GM18498 (cell line): ENCODE measurements around the gene TMEM266.

Experiments
- ATAC-seq: cut with Tn5 transposase; IDR thresholded peaks from one replicate; pipeline ENCODE4 v1.9.1; 2021; ENCODE audit warnings: mild to moderate bottlenecking, moderate library complexity; ENCODE audit not compliant: unreplicated experiment

The TMEM266 gene

DNA sequence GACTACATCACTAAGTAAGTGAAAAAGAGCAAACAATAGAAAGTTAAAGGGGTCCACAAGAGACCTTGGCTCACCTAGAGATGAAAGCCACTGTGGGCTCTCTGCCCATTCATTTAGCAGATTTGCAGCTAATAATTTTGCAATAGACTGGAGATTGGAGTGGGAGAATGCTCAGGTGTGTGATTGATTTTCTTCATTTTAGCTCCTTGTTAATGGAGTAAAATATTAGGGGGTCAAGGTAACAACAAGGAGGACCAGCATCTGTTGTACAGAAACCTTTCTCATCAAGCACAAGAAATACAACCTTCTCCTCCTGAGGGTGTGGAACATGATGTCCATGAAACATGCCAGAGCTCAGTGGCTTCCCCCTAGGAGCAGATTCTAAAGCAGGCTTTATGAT is 63.2 kb downstream of the TMEM266 start:
- no peak for ATAC-seq

DNA sequence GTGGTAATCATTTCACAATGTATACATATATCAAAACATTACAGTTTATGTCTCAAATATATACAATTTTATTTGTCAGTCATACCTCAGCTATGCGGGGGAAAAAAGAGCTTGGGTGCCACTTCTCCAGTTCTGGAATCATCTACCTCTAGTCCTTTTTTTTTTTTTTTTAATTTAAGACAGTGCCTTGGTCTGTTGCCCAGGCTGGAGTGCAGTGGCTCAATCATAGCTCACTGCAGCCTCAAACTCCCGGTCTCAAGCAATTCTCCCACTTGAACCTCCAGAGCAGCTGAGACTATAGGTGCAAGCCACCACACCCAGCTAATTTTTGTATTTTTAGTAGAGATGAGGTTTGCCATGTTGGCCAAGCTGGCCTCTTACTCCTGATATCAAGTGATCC is 67.4 kb downstream of the TMEM266 start:
- no peak for ATAC-seq

DNA sequence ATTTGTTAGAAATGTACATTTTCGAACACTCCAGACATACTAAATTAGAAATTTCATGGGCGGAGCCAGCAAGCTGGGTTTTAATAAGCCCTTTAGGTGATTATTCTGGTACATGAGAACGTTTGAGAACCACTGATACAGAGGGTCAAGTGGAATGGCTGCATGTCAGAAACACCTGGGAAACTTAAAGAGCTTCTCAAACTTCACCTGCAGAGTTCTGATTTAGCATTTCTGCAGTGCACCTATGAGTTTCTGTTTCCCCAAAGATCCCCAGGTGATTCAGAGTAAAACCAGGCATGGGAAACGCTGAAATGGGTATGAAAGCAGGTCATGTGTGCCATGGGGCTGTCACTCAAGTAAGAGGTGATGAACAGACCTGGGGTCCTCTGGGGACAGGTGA is 68.1 kb downstream of the TMEM266 start:
- ATAC-seq: no peak

DNA sequence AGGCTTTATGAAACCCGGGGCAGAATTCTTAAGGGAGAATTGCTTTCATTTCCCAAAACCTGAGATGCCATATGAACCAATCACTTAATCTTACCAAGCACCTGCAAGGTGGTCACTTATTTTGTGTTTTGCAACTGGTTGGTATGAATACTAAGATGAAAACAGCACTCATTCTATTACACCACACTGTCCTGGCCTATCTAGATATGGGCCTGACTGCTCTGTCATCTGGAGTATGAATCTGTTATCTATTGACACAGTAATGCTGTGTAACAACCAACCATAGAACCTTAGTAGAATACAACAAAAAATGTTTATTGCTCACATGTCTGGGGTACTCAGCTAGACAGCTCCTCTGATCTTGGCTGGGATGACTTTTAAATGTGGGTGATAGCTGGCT is 74.8 kb downstream of the TMEM266 start:
- ATAC-seq: no peak

DNA sequence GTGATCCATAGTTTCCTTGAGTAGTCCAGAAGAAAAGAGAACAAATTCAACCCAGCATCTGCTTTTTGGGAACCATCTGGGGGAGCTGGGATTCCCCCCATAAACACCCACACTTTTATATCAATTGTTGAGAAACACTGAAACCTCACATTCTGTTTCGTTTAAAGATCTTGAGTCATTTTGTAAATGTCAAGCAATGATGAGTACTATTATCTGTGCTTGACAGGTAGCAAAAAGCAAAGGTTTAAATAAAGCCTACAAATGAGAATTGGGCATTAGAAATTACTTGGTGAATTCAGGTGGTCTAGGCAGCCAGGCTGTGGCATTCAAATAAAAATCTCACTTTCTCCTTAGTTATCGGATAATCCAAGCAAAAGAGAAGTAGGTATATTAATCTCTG is 75.7 kb downstream of the TMEM266 start:
- ATAC-seq: no peak

DNA sequence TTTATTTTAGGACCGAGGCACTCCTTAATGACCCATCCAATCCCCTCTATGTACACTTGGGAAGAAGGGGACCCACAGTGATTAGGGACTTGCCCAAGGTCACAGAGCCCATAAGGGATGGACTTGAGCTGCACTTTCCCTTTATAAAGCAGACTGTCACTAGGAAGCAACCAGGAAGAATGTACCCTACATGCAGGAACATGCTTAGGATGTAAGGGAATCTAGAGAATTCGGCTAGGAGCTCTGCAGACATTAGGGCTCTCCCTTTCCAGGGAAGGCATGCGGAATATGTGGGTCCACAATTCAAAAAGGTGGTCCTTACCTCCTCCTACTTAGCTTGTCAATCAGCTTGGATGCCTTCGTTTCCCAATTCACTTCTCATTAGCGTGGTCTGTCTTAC is 78.7 kb downstream of the TMEM266 start:
- no peak for ATAC-seq

DNA sequence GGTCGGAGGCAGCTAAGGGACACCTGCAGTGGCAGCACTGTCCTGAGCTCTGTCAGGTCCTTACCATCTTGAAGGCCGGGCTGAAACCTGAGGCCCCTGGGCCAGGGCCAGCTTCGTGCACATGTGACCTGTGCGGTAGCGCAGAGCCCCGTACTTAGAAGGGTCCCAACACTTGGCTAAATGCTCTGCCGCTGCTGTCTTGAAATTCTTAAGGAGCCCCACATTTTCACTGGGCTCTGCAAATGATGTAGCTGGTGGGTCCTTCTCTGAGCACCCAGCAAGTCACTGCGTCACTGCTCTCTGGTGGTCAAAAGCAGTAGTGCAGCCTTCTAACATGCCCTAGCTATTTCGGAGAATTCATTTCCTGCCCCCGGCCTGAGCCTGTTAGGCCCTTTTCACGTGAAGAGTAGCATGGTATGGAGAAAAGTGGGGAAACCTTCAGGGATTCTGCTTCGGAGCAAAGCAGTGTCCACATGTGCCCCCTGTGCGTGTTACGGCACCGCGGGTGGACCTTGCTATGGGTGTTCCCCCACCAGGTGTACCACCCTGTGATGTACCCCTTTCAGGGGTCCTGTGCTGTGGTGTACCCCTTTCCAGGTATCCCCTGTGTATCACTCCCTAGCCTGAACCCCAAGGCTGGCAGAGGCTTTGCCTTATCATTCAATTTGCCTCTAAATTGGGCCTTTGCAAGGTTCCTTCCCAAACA is 79.7 kb downstream of the TMEM266 start:
- peak; percentile 69 for ATAC-seq

DNA sequence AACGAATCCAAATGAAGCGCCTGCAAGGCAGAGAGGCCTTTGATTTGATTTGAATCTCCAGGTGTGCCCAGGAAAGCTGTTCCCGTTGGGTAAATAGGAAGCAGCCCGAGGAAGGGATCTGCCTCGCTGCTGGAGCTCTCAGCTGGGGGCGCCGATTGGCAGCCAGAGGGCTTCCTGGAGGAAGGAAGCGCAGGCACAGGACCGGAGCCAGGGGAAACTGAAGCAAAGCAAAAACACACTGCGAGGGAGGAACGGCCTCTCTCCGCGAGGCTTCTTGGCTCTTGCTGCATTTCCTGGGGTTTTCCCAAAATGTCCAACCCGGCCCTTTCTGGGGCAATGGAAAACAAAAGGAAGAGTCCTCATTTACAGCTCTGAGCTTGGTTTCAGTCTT is 80.3 kb downstream of the TMEM266 start:
- ATAC-seq: no peak

DNA sequence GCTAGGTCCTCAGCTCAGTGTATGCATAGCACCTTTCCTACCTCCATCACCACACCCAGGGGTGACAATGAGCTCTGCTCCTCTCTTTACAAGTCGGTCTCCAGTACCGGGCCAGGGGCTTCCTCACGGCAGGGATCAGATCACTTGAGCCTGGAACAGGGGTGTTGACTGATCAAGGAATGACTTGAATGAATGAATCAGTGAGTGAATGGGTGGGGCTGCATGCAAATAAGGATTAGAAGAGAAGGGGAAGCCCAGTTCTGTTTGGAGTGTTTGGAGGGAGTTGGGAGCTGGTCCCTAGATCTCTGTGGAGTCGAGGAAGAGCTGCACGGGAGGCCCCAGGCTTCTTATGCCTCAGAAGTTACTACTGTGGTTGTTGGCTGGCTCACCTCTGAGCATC is 87.0 kb downstream of the TMEM266 start:
- no peak for ATAC-seq

DNA sequence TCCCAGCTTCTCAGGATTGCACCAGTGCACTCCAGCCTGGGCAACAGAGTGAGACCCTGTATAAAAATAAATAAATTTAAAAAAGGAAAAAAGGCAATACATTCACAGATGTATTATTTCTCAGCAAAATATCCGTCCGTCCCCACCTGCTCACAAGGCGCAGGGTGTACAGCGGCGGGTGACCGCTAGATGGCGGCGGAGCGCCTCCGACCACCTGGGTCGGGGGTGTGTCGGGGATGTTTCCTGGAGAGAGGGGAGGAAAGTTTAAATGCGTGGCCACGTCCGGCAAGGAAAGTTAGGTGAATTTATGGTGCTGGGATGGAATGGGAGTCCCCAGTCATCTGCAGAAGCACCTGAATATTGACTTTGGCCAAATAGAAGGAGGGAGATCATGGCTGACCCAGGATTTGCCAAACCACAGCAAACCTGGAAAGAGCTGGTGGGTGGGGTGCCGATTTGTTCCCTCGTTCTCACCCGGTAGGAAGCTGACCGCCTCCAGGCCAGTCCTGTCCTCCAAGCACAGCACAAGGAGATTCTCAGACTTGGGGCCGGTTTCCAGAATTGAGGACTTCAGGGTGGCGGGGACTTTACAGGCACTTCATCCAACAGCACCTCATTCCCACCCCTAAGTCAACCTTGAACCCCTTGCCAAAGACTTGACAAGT is 88.3 kb downstream of the TMEM266 start:
- ATAC-seq: no peak

DNA sequence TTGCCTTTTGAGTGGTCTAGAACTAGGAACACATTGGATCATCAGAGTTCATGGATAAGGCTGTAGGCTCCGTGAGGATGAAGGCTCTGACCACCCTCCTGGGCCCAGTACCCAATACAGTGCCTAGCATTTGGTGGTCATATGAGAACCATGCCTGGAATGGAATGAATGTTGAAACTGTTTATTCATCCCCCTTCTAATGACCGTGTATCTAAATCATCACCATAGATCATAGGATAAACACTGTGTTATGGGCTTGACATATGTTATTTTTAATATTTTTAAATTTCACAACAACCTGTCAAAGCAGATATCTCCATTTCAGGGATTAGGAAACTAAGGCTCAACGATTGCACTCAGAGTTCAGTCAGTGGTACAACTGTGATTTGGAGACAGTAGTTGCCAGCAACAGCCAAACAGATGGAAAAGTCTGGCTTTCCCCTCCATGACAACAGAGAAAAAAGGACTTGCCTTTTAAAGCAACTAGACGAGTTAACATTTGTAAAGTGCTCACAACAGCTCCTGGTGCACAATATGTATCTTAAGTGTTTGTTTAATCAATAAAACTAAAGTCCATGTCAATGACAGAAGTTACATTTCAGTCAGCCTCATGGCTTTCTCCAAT is 89.6 kb downstream of the TMEM266 start:
- ATAC-seq: no peak

DNA sequence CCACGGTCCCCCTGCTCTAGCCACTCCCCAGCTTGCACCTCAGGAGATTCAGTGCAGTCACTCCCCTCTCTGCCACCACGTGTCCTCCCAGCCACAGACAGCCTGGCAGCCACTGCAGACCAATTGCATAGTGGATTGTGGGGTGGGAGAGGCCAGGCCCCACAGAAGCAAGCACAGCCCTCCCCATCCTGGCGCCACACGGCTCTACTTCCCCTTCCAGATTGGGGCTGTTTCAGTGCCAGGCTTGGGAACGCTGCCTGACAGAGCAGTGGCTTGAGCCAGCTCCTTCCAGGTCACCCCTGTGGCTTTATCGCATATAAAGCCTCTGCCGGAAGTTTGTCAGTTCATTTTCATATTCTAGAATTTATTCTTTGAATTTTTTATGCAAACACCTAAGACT is 90.7 kb downstream of the TMEM266 start:
- peak; percentile 23 for ATAC-seq

DNA sequence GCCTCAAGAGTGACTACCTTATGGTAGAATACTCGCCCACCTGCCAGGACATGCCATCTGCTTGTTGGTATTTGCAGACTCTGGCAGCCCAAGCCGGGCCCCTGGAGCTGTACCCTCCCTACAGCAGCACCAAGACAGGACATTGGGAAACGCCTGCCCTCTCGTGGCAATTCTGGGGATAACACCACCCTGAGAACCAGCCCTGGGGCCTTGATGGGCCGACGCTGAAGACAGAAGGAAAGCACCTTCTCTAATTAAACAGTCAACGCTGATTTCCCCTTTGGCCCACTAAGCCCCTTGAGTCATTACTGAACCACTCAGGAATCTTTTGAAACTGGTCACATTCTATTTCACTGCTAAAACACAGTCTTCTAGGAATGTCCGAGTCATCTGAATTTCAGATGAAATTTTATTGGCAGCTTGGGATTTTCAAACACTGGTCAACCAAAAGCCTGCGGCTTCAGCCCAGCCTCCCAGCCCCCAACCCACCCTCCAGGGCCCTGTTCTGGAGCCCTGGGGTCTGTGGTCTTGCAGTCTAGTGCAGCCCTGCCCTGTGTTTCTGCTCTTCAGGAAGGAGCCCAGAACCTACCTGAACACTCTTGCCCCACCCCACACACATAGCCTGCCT is 91.3 kb downstream of the TMEM266 start:
- peak; percentile 87 for ATAC-seq

DNA sequence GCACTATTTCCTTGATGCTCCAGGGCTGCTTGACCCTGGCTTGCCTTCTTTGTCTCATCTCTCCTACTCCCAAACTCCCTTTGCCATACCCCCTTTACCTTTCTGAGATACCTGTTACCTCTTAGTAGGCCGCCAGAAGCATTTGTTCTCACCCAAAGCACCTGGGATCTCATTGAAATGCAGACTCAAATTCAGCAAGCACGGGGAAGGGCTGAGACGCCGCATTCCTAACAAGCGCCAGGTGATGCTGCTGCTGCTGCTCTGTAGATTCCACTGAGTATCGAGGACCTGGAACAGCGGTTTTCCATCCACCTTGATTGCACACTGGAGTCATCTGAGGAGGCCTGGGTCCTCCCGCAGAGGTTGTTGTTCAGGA is 91.8 kb downstream of the TMEM266 start:
- no peak for ATAC-seq

DNA sequence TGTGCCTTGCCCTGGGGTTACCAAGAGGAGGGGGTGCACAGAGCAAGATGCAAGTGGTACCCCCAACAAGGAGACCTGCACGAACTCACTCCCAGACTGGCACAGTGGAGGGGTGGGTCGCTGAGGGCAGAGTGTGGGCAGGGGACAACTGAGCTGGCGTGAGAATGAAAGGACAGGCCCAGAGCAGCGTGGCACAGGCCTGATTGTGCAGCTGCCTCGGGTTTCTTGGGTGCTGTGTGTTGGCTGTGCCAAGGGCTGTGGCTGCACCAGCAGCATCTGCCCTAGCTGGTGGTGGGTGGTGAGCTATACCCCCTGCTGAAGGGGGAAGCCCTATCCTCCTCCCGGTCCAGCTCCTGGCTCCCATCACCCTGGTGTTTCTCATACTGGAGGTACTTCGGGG is 92.4 kb downstream of the TMEM266 start:
- ATAC-seq: no peak

DNA sequence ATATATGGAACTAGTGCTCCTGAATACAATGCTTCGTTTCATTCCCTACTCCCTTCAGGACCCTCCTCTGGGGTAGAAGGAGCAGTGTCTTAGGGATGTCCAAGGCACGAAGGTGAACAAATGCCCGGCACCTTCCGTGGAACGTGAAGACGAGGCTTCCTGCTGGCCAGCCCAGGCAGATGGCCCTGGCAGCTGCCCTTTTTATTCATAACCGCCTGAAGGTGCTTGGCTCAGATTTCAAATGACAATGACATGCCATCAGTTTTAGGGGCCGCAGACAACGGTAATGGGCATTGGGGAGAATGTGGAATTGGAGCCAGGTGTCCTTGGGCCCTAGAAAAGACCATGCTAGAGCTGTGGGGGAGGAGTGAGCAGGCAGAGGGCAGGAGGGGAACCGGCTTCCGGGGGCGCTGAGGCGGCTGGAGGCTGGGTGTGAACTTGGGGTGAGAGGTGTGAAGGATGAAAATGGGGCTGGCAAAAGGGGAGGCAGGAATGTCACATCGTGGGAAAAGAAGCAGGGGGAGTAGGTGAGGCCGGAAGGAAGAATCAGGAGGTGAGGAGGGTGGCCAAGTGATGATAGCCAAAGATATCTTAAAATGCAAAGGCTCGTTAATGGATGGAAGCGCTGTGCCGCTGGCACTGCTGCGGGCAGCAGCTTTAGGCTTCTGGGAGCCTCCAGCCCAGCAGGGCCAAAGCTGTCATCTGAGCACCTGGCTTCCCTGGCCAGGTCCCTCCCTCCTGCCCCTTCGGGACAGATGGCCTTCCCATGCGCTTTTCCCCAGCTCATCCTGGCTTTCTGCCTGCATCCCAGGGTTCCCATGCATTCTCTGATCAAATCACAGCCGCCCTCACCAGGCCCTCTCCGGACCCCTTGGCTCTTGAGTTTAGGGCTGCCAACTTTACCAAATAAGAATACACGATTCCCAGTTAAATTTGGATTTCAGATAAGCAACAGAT is 93.7 kb downstream of the TMEM266 start:
- no peak for ATAC-seq

DNA sequence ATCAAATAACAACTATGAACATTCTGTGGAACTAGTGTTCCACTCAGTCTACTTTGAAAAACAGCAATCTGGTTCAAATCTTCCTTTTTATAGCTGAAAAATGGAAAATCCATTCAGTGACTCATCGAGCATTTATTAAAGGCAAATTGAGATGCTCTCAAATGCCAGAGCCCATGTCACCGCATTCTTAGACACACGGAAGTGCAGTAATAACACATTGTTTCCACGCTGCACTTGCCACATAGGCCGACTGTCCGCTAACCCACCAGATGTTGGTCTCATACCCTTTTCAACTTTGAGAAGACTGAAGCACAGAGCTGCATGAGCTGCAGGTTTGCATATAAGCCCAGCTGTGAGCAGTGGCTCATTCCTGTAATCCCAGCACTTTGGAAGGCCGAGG is 95.9 kb downstream of the TMEM266 start:
- ATAC-seq: no peak

DNA sequence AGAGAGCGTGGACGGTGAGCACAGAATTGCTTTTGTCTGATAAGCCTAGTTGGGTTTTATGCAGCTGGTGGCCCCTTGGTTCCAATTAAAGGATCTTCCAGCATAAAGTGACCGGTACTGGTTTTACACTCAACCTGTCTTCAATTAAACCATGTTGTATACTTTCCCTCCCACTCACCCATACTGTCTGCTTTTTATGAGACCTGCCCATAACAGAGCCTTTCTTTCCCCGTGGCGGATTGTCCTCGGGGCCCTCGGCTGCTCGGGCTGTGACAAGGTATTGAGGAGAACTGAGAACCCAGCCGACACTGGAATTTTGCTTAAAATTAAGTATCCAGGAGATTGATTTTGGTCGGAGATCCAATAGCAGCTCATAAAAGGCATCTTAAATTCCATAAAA is 98.4 kb downstream of the TMEM266 start:
- ATAC-seq: no peak

DNA sequence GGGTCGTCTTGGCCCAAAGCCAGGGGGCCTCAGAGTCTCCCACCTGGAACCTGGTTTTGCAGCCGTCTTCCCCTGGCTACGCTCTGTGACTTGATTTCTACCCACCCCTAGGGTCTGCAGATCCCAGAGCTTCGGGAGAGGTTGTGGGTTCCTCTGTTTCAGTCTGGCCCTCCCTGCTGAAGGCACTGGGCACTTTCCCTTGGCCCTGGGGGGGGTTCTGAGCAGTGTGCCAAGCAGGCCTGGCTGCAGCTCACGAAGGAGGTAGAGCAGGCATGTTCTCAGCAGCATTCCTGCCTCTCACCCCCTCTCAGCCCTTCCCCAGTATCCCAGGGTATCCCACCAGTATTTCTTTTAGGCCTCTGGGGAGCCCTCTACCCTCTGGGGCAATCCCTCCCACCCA is 99.0 kb downstream of the TMEM266 start:
- no peak for ATAC-seq

DNA sequence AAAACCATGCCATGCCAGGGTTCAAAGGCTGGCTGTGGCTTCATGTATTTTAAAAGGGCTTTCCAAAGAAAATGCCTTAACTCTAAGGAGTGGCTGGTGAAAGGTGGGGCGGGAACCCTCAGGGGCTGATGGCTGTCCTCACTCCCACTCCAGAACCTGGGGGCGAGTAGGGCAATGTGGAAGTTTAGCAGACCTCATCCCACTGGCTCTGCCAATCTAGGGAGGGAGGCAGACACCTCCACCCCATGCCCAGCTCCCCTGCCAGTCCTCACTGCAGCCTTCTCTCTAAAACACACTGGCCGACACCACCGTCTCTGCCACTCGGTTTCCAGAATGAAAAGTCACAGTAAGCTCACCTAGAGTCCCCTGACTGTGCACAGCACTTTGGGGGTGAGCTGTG is 99.5 kb downstream of the TMEM266 start:
- ATAC-seq: no peak
